Keratinocyte (primary cell): ENCODE measurements around the gene PRR14L. TPM values are rescaled to one million over a fixed set of nuclear protein-coding genes. Genes with fewer than 3 reads are reported as not detected.

ENCODE experiments used
- DNase-seq: peaks from one replicate; pipeline ENCODE4 v3.0.0-alpha.2; 2011; ENCODE audit warnings: low read depth, missing footprints, low spot score
- FAIRE-seq: peaks from 2 replicates; lab custom pipeline; 2011; peaks lifted over from hg19 to GRCh38; lab: Jason Lieb, UNC
- H2AFZ ChIP-seq: 2 replicates; pipeline ENCODE4 v1.6.0; 2012; ENCODE audit warnings: low read length, control low read depth, inconsistent platforms; ENCODE audit not compliant: control insufficient read depth
- H3K27ac ChIP-seq: 2 replicates; pipeline ENCODE4 v1.5.1; 2011; ENCODE audit warnings: low read length; ENCODE audit not compliant: control insufficient read depth, insufficient read depth
- H3K27me3 ChIP-seq: 3 replicates; pipeline ENCODE4 v1.6.0; 2011; ENCODE audit warnings: low read length; ENCODE audit not compliant: control insufficient read depth, insufficient read depth; ENCODE audit errors: extremely low read depth
- H3K36me3 ChIP-seq, 2 experiments: 2 replicates in 1 of 2; 3 replicates in 1 of 2; pipeline ENCODE4 v1.5.1; 2011; ENCODE audit warnings: low read length in 2 of 2, mild to moderate bottlenecking in 1 of 2; ENCODE audit not compliant: control insufficient read depth in 2 of 2, insufficient read depth in 2 of 2; ENCODE audit errors: extremely low read depth in 1 of 2
- H3K4me1 ChIP-seq: 3 replicates; pipeline ENCODE4 v1.5.1; 2011; ENCODE audit warnings: low read length; ENCODE audit not compliant: control insufficient read depth, insufficient read depth; ENCODE audit errors: extremely low read depth
- H3K4me2 ChIP-seq: 3 replicates; pipeline ENCODE4 v1.6.0; 2011; ENCODE audit warnings: low read depth, low read length; ENCODE audit not compliant: control insufficient read depth, insufficient read depth; ENCODE audit errors: extremely low read depth
- H3K4me3 ChIP-seq, 3 experiments: fragments of 200-600 bp in 1 of 3; sonication (generic) in 1 of 3; 2 replicates in 2 of 3; 3 replicates in 1 of 3; pipeline ENCODE4 v1.5.1; 2011 to 2016; ENCODE audit warnings: low read length in 3 of 3, mild to moderate bottlenecking in 3 of 3, control low read depth in 2 of 3, inconsistent platforms in 1 of 3, low read depth in 1 of 3, mixed read lengths in 1 of 3, mixed run types in 1 of 3, moderate library complexity in 1 of 3; ENCODE audit not compliant: control insufficient read depth in 2 of 3, insufficient read depth in 2 of 3; ENCODE audit errors: extremely low read depth in 1 of 3
- H3K79me2 ChIP-seq: 2 replicates; pipeline ENCODE4 v1.6.0; 2012; ENCODE audit warnings: low read length; ENCODE audit not compliant: control insufficient read depth, insufficient read depth
- H3K9ac ChIP-seq: 3 replicates; pipeline ENCODE4 v1.6.0; 2011; ENCODE audit warnings: low read length; ENCODE audit not compliant: control insufficient read depth, insufficient read depth; ENCODE audit errors: extremely low read depth
- H3K9me1 ChIP-seq: 3 replicates; pipeline ENCODE4 v1.6.0; 2011; ENCODE audit warnings: low read length; ENCODE audit not compliant: control insufficient read depth, insufficient read depth; ENCODE audit errors: extremely low read depth
- H3K9me3 ChIP-seq: 2 replicates; pipeline ENCODE4 v1.5.1; 2012; ENCODE audit warnings: low read depth, low read length; ENCODE audit not compliant: control insufficient read depth
- H4K20me1 ChIP-seq: 3 replicates; pipeline ENCODE4 v1.6.0; 2011; ENCODE audit warnings: low read length; ENCODE audit not compliant: control insufficient read depth, insufficient read depth; ENCODE audit errors: extremely low read depth
- CTCF ChIP-seq, 3 experiments: IDR thresholded peaks in 1 of 3; conservative IDR thresholded peaks in 1 of 3; optimal IDR thresholded peaks in 1 of 3; 2 replicates in 2 of 3; 3 replicates in 1 of 3; pipeline versions ENCODE3 to v1.5.1; 2011; ENCODE audit warnings: low read length in 3 of 3, mild to moderate bottlenecking in 3 of 3, moderate library complexity in 2 of 3, control low read depth in 1 of 3, inconsistent platforms in 1 of 3; ENCODE audit not compliant: insufficient read depth in 2 of 3; ENCODE audit errors: extremely low read depth in 1 of 3
- EZH2 ChIP-seq: IDR thresholded peaks from one replicate; pipeline ENCODE4 v1.6.1; 2012; ENCODE audit warnings: inconsistent platforms, mild to moderate bottlenecking, low read length, moderate library complexity
- dilution Hi-C: fragments of 300-500 bp; cut with MboI; formaldehyde crosslinking; loops from one replicate; pipeline ENCODE4 v1.7.0; 2020; ENCODE audit warnings: low sequenced_read_pairs; ENCODE audit not compliant: extremely low pct_ligation_motif_present
- polyA plus RNA-seq, 5 experiments: library from polyadenylated mRNA; depleted of rRNA in 3 of 5; stranded (reverse) in 3 of 5; stranded (forward) in 1 of 5; unstranded in 1 of 5; fragments of >200 nt; gene quantifications; 1 replicate in 1 of 5; 2 replicates in 3 of 5; 3 replicates in 1 of 5; pipeline versions ENCODE4 v1.2.1 to v1.2.3, GENCODE V29; 2011 to 2012; ENCODE audit warnings: missing spikeins in 2 of 5, low read depth in 1 of 5, low replicate concordance in 1 of 5

The PRR14L gene
- polyA plus RNA-seq, 1 donor (not counting 4 experiments of a cell fraction or from before 2014, with no cell fraction given): 13.6 TPM

GRCh38 chr22:31757265-31757664 is 7.3 kb upstream of the PRR14L start:
- Histone ChIP-seq H4K20me1 (no peaks in the 10 kb centered on the region), H3K4me3 (no peak overlapping the region), H3K9me1 (no peaks in the 10 kb centered on the region), H3K4me1 (peaks cover 23% of the 10 kb centered on the region), H3K79me2 (peaks cover 12% of the 10 kb centered on the region), H3K4me2 (no peak overlapping the region), H3K36me3 (peaks cover 3 to 5% of the 10 kb centered on the region in 2 experiments), H3K9ac (no peak overlapping the region), H2AFZ (no peak overlapping the region), H3K27ac (no peak overlapping the region), H3K9me3 (no peaks in the 10 kb centered on the region), H3K27me3 (no peaks in the 10 kb centered on the region)
- TF ChIP-seq CTCF (optimal IDR thresholded peaks at IDR 0.05 in 1 of 3, IDR thresholded peaks at IDR 0.05 in 1 of 3, conservative IDR thresholded peaks at IDR 0.05 in 1 of 3; ENCODE audit: extremely low read depth in 1 of 3, insufficient read depth in 2 of 3, low read length in 3 of 3) (no peak), EZH2 (no peak)
- DNase-seq (no peak), FAIRE-seq (no peak)
- dilution Hi-C loops: no loop called here

- H3K36me3 ChIP-seq: peaks cover 3 to 5% of the 10 kb centered on the region in 2 experiments
- H3K27me3 ChIP-seq: no peaks in the 10 kb centered on the region
- H3K4me3 ChIP-seq: peak overlapping the region; percentile 60 to 96 (median 87)
- H2AFZ ChIP-seq: peak overlapping the region; percentile 97
- peaks cover 13% of the 10 kb centered on the region for H3K79me2 ChIP-seq
- H3K27ac ChIP-seq: peak overlapping the region; percentile 97
- H3K4me1 ChIP-seq: peaks cover 28% of the 10 kb centered on the region
- H4K20me1 ChIP-seq: no peaks in the 10 kb centered on the region
- no peak for FAIRE-seq
- H3K9me3 ChIP-seq: no peaks in the 10 kb centered on the region
- dilution Hi-C loops: no loop called here
- no peaks in the 10 kb centered on the region for H3K9me1 ChIP-seq
- H3K9ac ChIP-seq: peak overlapping the region; percentile 93
- peak overlapping the region; percentile 85 for H3K4me2 ChIP-seq
- no peak for DNase-seq
- TF ChIP-seq EZH2 (no peak), CTCF (optimal IDR thresholded peaks at IDR 0.05 in 1 of 3, IDR thresholded peaks at IDR 0.05 in 1 of 3, conservative IDR thresholded peaks at IDR 0.05 in 1 of 3; ENCODE audit: extremely low read depth in 1 of 3, insufficient read depth in 2 of 3, low read length in 3 of 3) (no peak)
Measured at GRCh38 chr22:31754813-31755212, 4.9 kb upstream of the PRR14L start.
